Measurements from ENCODE around the gene GPRIN1.
A peak's percentile ranks its signal among the peaks of the same experiment; 100 is the strongest.

GPRIN1 gene

DNA sequence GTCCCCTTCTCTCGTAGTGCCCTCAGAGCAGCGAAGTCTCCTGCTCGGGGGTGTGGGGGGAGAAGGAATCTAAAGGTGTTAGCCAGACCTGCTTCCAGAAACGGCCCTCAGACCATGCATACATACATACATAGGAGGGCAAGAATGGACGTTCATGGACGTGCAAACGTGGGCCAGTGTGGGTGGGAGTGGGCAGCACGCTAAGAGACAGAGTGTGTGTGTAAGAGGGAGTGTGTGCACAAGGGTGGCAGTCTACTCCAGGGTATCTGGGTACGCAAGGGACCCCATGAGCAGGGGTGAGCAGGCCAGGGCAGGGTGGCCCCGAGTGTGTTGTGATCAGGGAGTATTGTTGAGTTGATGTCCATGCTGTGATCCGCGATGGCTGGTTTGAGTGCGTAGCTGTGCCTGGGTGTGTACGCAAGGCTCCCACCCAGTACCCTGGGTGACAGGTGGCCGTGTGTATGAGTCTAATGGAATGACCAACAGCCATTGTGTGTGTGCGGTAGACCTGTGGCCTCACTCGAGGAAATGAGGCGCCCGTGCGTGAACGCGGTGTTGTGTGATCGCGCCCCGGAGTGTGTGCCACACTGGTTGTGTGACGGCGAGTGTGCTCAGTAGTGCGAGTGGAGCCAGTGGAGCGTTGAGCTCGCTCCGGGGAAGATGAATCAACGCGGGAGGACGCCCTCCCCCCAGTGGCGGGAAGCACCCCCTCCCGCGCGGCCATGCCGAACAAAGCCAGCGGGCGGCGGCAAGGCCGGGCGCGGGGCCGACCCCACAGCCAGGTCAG is 826 bp downstream of the GPRIN1 start:
- DNase-seq (ENCODE audit: low read depth in 1 of 2, low spot score in 1 of 2) = no peak
- H3K4me3 ChIP-seq (replicated peaks; ENCODE audit: insufficient read depth, low read length) = peak overlapping the region; percentile 67

GRCh38 chr5:176608142-176608705 is 1.7 kb downstream of the GPRIN1 start:
- Histone ChIP-seq H3K27me3 (ENCODE audit: insufficient read depth, poor library complexity, severe bottlenecking) (peaks cover 24% of the 10 kb centered on the region), H3K4me3 (replicated peaks; ENCODE audit: insufficient read depth, low read length) (no peak overlapping the region), H3K27ac (replicated peaks) (no peak overlapping the region)
- no peak for DNase-seq (ENCODE audit: low read depth in 1 of 2, low spot score in 1 of 2)
- no peak for TF ChIP-seq REST (IDR thresholded peaks at IDR 0.05; ENCODE audit: insufficient replicate concordance, low read depth)
- no peak for TF ChIP-seq POLR2AphosphoS5 (IDR thresholded peaks at IDR 0.05; ENCODE audit: low read depth)
- TF ChIP-seq, protein P1, sequence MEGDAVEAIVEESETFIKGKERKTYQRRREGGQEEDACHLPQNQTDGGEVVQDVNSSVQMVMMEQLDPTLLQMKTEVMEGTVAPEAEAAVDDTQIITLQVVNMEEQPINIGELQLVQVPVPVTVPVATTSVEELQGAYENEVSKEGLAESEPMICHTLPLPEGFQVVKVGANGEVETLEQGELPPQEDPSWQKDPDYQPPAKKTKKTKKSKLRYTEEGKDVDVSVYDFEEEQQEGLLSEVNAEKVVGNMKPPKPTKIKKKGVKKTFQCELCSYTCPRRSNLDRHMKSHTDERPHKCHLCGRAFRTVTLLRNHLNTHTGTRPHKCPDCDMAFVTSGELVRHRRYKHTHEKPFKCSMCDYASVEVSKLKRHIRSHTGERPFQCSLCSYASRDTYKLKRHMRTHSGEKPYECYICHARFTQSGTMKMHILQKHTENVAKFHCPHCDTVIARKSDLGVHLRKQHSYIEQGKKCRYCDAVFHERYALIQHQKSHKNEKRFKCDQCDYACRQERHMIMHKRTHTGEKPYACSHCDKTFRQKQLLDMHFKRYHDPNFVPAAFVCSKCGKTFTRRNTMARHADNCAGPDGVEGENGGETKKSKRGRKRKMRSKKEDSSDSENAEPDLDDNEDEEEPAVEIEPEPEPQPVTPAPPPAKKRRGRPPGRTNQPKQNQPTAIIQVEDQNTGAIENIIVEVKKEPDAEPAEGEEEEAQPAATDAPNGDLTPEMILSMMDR (IDR thresholded peaks at IDR 0.05; ENCODE audit: insufficient read depth, low read length) = no peak
- no peak for TF ChIP-seq SPI1 (IDR thresholded peaks at IDR 0.05; ENCODE audit: borderline replicate concordance, low read depth)
- no peak for TF ChIP-seq GABPA (IDR thresholded peaks at IDR 0.05; ENCODE audit: low read depth)

More for the DNA sequence above, 826 bp downstream of the GPRIN1 start:
- H3K27ac ChIP-seq (replicated peaks) = no peak overlapping the region
- H3K27me3 ChIP-seq (ENCODE audit: insufficient read depth, poor library complexity, severe bottlenecking) = peaks cover 23% of the 10 kb centered on the region
- TF ChIP-seq, protein P1 (IDR thresholded peaks at IDR 0.05; ENCODE audit: insufficient read depth, low read length) = no peak
- no peak for TF ChIP-seq REST (IDR thresholded peaks at IDR 0.05; ENCODE audit: insufficient replicate concordance, low read depth)
- TF ChIP-seq SPI1 (IDR thresholded peaks at IDR 0.05; ENCODE audit: borderline replicate concordance, low read depth) = no peak
- no peak for TF ChIP-seq GABPA (IDR thresholded peaks at IDR 0.05; ENCODE audit: low read depth)
- TF ChIP-seq POLR2AphosphoS5 (IDR thresholded peaks at IDR 0.05; ENCODE audit: low read depth) = no peak

DNA sequence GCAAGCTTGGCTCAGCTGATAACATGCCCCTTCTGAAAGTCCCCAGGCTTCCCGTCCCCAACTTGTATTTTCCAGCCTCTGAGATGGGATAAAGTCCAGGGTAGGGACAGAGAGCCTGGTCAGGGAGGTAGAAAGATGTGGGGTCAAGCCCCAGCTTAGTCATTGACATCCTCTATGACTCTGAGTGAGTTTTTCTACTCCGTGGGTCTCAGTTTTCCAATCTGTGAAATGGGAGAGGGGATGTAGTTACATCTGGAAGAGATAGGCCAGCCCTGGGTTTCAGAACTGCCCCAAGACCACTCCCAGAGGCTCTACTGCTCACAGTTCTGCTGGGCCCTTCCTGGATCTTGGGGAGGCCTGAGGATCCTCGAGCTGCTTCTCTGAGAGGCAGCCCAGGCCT is 3.1 kb downstream of the GPRIN1 start:
- Histone ChIP-seq H3K27me3 (ENCODE audit: insufficient read depth, poor library complexity, severe bottlenecking) (peaks cover 24% of the 10 kb centered on the region), H3K27ac (replicated peaks) (no peak overlapping the region), H3K4me3 (replicated peaks; ENCODE audit: insufficient read depth, low read length) (no peak overlapping the region)
- TF ChIP-seq POLR2AphosphoS5 (IDR thresholded peaks at IDR 0.05; ENCODE audit: low read depth) (no peak), REST (IDR thresholded peaks at IDR 0.05; ENCODE audit: insufficient replicate concordance, low read depth) (no peak), SPI1 (IDR thresholded peaks at IDR 0.05; ENCODE audit: borderline replicate concordance, low read depth) (no peak)
- TF ChIP-seq, protein P1 (IDR thresholded peaks at IDR 0.05; ENCODE audit: insufficient read depth, low read length) = no peak
- DNase-seq (ENCODE audit: low read depth in 1 of 2, low spot score in 1 of 2) = no peak

Measured in HL-60 (cell line).